ENCODE measurements around the gene PPM1L.

Gene PPM1L

GRCh38 chr3:160931474-160931873 is 175.4 kb downstream of the PPM1L start:
- no peak overlapping the region for H3K4me3 ChIP-seq (ENCODE audit: low read depth, low read length)

GRCh38 chr3:160935413-160936095 is 179.5 kb downstream of the PPM1L start:
- no peak overlapping the region for H3K4me3 ChIP-seq (ENCODE audit: low read depth, low read length)
- TF ChIP-seq CTCF (IDR thresholded peaks at IDR 0.05; ENCODE audit: low read depth, low read length): no peak

More at GRCh38 chr3:160931474-160931873, 175.4 kb downstream of the PPM1L start:
- TF ChIP-seq CTCF (IDR thresholded peaks at IDR 0.05; ENCODE audit: low read depth, low read length): no peak

GRCh38 chr3:160941885-160942494 is 186.0 kb downstream of the PPM1L start:
- TF ChIP-seq CTCF (IDR thresholded peaks at IDR 0.05; ENCODE audit: low read depth, low read length): peak; percentile 61
- H3K4me3 ChIP-seq (ENCODE audit: low read depth, low read length): no peak overlapping the region

- no peak for TF ChIP-seq CTCF (IDR thresholded peaks at IDR 0.05; ENCODE audit: low read depth, low read length)
- no peak overlapping the region for H3K4me3 ChIP-seq (ENCODE audit: low read depth, low read length)
Observed at GRCh38 chr3:160943996-160944395, 188.0 kb downstream of the PPM1L start.

- no peak for TF ChIP-seq CTCF (IDR thresholded peaks at IDR 0.05; ENCODE audit: low read depth, low read length)
- no peak overlapping the region for H3K4me3 ChIP-seq (ENCODE audit: low read depth, low read length)
Observed at GRCh38 chr3:160945336-160945735, 189.3 kb downstream of the PPM1L start.

GRCh38 chr3:160948273-160948672 is 192.2 kb downstream of the PPM1L start:
- no peak for TF ChIP-seq CTCF (IDR thresholded peaks at IDR 0.05; ENCODE audit: low read depth, low read length)

GRCh38 chr3:160949460-160949859 is 193.4 kb downstream of the PPM1L start:
- H3K4me3 ChIP-seq (ENCODE audit: low read depth, low read length): no peak overlapping the region
- no peak for TF ChIP-seq CTCF (IDR thresholded peaks at IDR 0.05; ENCODE audit: low read depth, low read length)

More at GRCh38 chr3:160948273-160948672, 192.2 kb downstream of the PPM1L start:
- no peak overlapping the region for H3K4me3 ChIP-seq (ENCODE audit: low read depth, low read length)

All from WI38 (cell line).